Activated CD8-positive, alpha-beta T cell treated with anti-CD3 and anti-CD28 coated beads for 36 hours (primary cell): ENCODE results near the gene PRKAG2. TPM values are rescaled to one million over a fixed set of nuclear protein-coding genes. Genes with fewer than 3 reads are reported as not detected.

Source experiments
- ATAC-seq: fragments of 200-7000 bp; cut with Tn5 transposase; one replicate; pipeline ENCODE4 v1.10.0; 2021; ENCODE audit warnings: mild to moderate bottlenecking, moderate library complexity
- CTCF ChIA-PET: fragments of 350-600 bp; sonication (Branson Sonifier 250); formaldehyde crosslinking; loops from one replicate; lab custom pipeline; 2021; ENCODE audit warnings: antibody characterized with exemption; lab: Charles Lee
- POLR2A ChIA-PET: fragments of 350-600 bp; sonication (Branson Sonifier 250); formaldehyde crosslinking; loops from one replicate; lab custom pipeline; 2021; ENCODE audit warnings: antibody characterized with exemption; lab: Charles Lee
- DNase-seq: peaks from one replicate; pipeline ENCODE4 v3.0.0-alpha.2; 2020
- H3K27ac Mint-ChIP-seq: one replicate; pipeline ENCODE4 v1.8.0; 2021; ENCODE audit warnings: mild to moderate bottlenecking, mixed read lengths
- H3K27me3 Mint-ChIP-seq: one replicate; pipeline ENCODE4 v1.8.0; 2021; ENCODE audit warnings: mixed read lengths
- H3K36me3 Mint-ChIP-seq: one replicate; pipeline ENCODE4 v1.8.0; 2021; ENCODE audit warnings: low read depth, mixed read lengths
- H3K4me1 Mint-ChIP-seq: one replicate; pipeline ENCODE4 v1.8.0; 2021; ENCODE audit warnings: low read depth, mixed read lengths
- H3K4me3 Mint-ChIP-seq: one replicate; pipeline ENCODE4 v1.8.0; 2021; ENCODE audit warnings: mild to moderate bottlenecking, moderate library complexity, mixed read lengths
- H3K9me3 Mint-ChIP-seq: one replicate; pipeline ENCODE4 v1.8.0; 2021; ENCODE audit warnings: mixed read lengths
- CTCF ChIP-seq: fragments of 200-600 bp; IDR thresholded peaks from one replicate; pipeline ENCODE4 v1.8.0; 2022; ENCODE audit warnings: antibody characterized with exemption, mild to moderate bottlenecking
- intact Hi-C: fragments of 100-400 bp; cut with micrococcal nuclease; formaldehyde crosslinking; loops from one replicate; pipeline ENCODE4 v1.10.0; 2022
- total RNA-seq, 2 experiments: library from RNA; stranded (reverse); gene quantifications; one replicate each; pipeline ENCODE4 v1.2.3, GENCODE V29; 2021

PRKAG2 gene
- total RNA-seq, 2 experiments from 2014 or later = 17.0 to 19.2 TPM

DNA sequence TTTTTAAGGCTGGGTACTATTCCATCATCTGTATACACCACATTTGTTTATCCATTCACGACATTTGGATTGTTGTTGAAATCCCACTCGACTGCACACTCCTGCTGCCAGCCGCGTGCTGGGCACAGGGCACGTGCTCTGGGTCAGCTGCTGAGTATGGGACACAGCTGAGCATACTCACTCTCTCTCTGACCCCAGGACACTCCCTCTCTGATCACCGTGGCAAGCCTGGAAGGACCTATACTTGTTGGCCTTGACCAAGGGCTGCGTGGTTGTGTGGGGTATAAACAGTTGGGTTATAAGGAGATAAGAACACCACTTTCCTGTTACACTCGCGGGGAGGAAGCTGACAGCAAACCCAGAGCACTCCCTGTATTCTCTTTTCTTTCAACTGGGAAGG, 204.2 kb downstream of the PRKAG2 start:
- Mint-ChIP-seq H3K27me3 (no peaks in the 10 kb centered on the region), H3K9me3 (peaks cover 1% of the 10 kb centered on the region), H3K4me1 (peaks cover 1% of the 10 kb centered on the region), H3K27ac (no peak overlapping the region), H3K4me3 (no peak overlapping the region), H3K36me3 (peaks cover 17% of the 10 kb centered on the region)
- ATAC-seq = no peak
- DNase-seq = no peak
- POLR2A ChIA-PET = no interaction called here
- intact Hi-C loops = no loop called here
- CTCF ChIA-PET = no interaction called here
- no peak for TF ChIP-seq CTCF

DNA sequence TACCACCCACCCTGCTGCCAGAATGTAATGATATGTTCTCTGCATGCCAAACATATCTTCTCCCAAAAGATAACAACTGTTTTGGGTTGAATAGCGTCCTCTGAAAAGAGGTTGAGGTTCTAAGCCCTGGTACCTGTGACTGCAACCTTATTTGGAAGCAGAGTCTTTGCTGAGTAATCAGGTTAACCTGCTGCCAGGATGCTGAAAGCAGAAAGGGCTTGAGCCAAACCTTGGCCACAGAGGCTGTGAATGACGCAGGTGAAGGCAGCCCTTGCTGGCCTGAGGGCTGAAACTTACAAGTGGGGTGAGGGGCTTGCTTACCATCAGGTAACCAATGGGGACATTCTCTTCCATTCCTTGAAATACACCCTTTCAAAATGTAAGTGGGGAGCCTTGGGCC, 205.4 kb downstream of the PRKAG2 start:
- ATAC-seq (no peak), DNase-seq (no peak)
- CTCF ChIA-PET = no interaction called here
- H3K27me3 Mint-ChIP-seq = no peaks in the 10 kb centered on the region
- TF ChIP-seq CTCF = no peak
- H3K27ac Mint-ChIP-seq = no peak overlapping the region
- H3K36me3 Mint-ChIP-seq = peaks cover 20% of the 10 kb centered on the region
- intact Hi-C loops = no loop called here
- H3K9me3 Mint-ChIP-seq = peaks cover 4% of the 10 kb centered on the region
- POLR2A ChIA-PET = interaction anchor here (1.6 kb wide), 1 partner anchor 39 kb away, joined by 8 read pairs; no protein-coding TSS in a partner anchor
- H3K4me1 Mint-ChIP-seq = no peaks in the 10 kb centered on the region
- no peak overlapping the region for H3K4me3 Mint-ChIP-seq

DNA sequence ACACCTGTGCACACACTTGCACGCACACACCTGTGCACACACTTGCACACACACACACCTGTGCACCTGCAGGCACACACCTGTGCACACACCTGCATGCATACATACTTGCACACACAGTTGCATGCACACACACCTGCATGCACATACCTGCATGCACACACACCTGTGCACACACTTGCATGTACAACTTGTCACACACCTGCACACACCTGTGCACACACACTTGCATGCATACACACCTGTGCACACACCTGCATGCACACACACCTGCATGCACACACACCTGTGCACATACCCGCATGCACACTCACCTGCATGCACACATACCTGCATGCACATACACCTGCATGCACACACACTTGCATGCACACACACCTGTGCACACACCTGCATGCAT, 207.2 kb downstream of the PRKAG2 start:
- ChIA-PET POLR2A (interaction anchor here (1.6 kb wide), 1 partner anchor 37 kb away, joined by 8 read pairs; no protein-coding TSS in a partner anchor), CTCF (no interaction called here)
- no peaks in the 10 kb centered on the region for H3K27me3 Mint-ChIP-seq
- H3K4me1 Mint-ChIP-seq = no peaks in the 10 kb centered on the region
- intact Hi-C loops = no loop called here
- no peak overlapping the region for H3K27ac Mint-ChIP-seq
- no peak overlapping the region for H3K4me3 Mint-ChIP-seq
- no peak for TF ChIP-seq CTCF
- ATAC-seq = no peak
- no peak for DNase-seq
- H3K9me3 Mint-ChIP-seq = peaks cover 4% of the 10 kb centered on the region
- H3K36me3 Mint-ChIP-seq = peaks cover 20% of the 10 kb centered on the region

DNA sequence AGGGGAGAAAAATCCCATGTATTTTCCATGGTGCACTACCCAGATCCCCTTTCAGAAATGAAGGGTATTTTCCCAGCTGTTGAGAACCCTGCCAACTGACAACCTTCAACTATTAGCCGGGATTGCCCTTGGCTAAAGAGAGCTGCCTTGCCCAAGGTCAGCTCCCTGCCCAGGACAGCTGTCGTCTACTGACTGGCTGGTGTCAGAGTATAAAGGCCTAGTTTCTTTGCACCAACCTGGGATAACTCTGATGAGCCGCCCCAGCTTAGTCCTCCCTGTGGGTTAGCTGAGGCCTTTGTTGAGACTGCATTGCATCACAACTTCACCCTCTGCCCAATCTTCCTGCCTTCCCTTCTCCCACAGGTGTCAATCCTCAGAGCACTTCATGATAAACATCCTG, 210.0 kb downstream of the PRKAG2 start:
- ChIA-PET POLR2A (interaction anchor here (0.7 kb wide), 1 partner anchor 1674 kb away, joined by 4 read pairs; no protein-coding TSS in a partner anchor), CTCF (interaction anchor here (1.2 kb wide), 1 partner anchor 115 kb away, joined by 4 read pairs; no protein-coding TSS in a partner anchor)
- Mint-ChIP-seq H3K36me3 (peaks cover 20% of the 10 kb centered on the region), H3K4me3 (no peak overlapping the region), H3K27me3 (no peaks in the 10 kb centered on the region), H3K27ac (no peak overlapping the region), H3K9me3 (peaks cover 4% of the 10 kb centered on the region), H3K4me1 (no peaks in the 10 kb centered on the region)
- ATAC-seq = no peak
- no peak for DNase-seq
- intact Hi-C loops = no loop called here
- no peak for TF ChIP-seq CTCF

DNA sequence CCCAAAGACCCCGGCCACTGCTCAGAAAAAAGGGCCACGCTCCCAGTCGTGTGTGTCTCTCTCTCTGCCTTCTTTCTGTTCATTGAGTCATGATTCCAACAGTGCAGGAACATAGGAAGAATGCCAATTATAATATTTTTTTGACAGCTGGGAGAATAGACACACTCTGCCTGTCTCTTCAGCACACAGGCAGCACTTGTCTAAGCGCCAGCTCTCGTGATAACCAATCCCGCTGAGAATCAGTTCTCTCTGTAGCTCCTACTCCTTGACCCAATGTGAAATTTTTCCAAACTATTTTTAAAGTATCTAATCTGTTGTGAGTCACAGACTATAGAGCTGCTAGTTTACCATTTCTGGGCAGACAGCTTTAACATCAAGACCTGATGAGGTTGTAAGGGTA, 211.5 kb downstream of the PRKAG2 start:
- no peak for TF ChIP-seq CTCF
- H3K9me3 Mint-ChIP-seq = peaks cover 4% of the 10 kb centered on the region
- CTCF ChIA-PET = no interaction called here
- DNase-seq = no peak
- H3K4me3 Mint-ChIP-seq = no peak overlapping the region
- no peaks in the 10 kb centered on the region for H3K27me3 Mint-ChIP-seq
- no peak overlapping the region for H3K27ac Mint-ChIP-seq
- H3K36me3 Mint-ChIP-seq = peaks cover 19% of the 10 kb centered on the region
- POLR2A ChIA-PET = no interaction called here
- no peaks in the 10 kb centered on the region for H3K4me1 Mint-ChIP-seq
- intact Hi-C loops = no loop called here
- no peak for ATAC-seq
